HL-60 (cell line): ENCODE measurements around the gene NOS3.

ENCODE experiments used
- CTCF ChIP-seq: IDR thresholded peaks from one replicate; pipeline ENCODE4 v1.5.1; 2011; ENCODE audit warnings: low read length, control low read depth, inconsistent platforms; ENCODE audit not compliant: insufficient read depth
- POLR2AphosphoS5 ChIP-seq: IDR thresholded peaks from 2 replicates; pipeline ENCODE4 v1.6.1; 2012; ENCODE audit warnings: low read depth
- REST ChIP-seq: IDR thresholded peaks from 2 replicates; pipeline ENCODE4 v1.6.1; 2012; ENCODE audit warnings: low read depth; ENCODE audit not compliant: insufficient replicate concordance

GRCh38 chr7:150947241-150947745 lies 43.5 kb upstream of the NOS3 start:
- TF ChIP-seq REST (no peak), POLR2AphosphoS5 (no peak), CTCF (no peak)
